DOHH2 (cell line): ENCODE measurements around the gene DNAH5.

Experiments
- CTCF ChIP-seq: fragments of 200-600 bp; sonication (generic); IDR thresholded peaks from one replicate; pipeline ENCODE4 v1.5.1; 2014; ENCODE audit warnings: antibody characterized with exemption, mild to moderate bottlenecking, low read depth, low read length; ENCODE audit not compliant: poor library complexity, severe bottlenecking
- EZH2phosphoT487 ChIP-seq: fragments of 200-600 bp; sonication (generic); IDR thresholded peaks from 2 replicates; pipeline ENCODE4 v1.6.1; 2017; ENCODE audit warnings: borderline replicate concordance, mild to moderate bottlenecking, antibody characterized with exemption, low read length, moderate library complexity, mixed read lengths

GRCh38 chr5:13910201-13910600 is 34.3 kb downstream of the DNAH5 start:
- no peak for TF ChIP-seq CTCF
- no peak for TF ChIP-seq EZH2phosphoT487
